ENCODE data around the gene OTUB2.

- TF ChIP-seq CTCF (conservative IDR thresholded peaks at IDR 0.05), result no peak
- TF ChIP-seq ZFX (IDR thresholded peaks at IDR 0.05), result no peak
Measured at GRCh38 chr14:93997082-93997481, 29.1 kb upstream of the OTUB2 start, which contains the start of gene CCDC197.

Data from C4-2B (cell line).